ENCODE measurements around the gene VPS13C.

VPS13C gene

GRCh38 chr15:61935493-61935892 lies 124.8 kb downstream of the VPS13C start:
- no peak for DNase-seq (ENCODE audit: low read depth in 3 of 3)

DNA sequence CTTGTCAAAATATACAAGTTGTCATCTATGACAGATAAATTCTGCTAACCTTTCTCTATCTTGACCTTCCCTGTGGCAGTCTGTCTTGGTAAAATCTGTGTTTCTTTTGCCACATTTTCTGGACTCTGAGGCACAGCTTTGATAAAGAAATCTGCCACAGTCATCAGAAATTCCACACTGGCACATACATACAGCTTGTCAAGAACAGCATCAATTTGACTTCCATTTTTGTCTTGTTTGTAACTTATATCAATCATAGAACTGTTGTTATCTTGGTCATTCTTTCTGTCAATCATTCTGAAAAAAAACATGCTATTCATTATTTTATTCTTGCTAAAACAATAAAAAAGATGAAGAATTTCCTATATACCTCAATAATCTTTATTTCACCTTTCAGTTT lies 130.8 kb downstream of the VPS13C start:
- DNase-seq (ENCODE audit: low read depth in 3 of 3), result no peak

- no peak for DNase-seq (ENCODE audit: low read depth in 3 of 3)
Observed at GRCh38 chr15:61923173-61923572, 137.1 kb downstream of the VPS13C start.

- no peak for DNase-seq (ENCODE audit: low read depth in 3 of 3)
Observed at GRCh38 chr15:61921093-61921492, 139.2 kb downstream of the VPS13C start.

- no peak for DNase-seq (ENCODE audit: low read depth in 3 of 3)
Observed at GRCh38 chr15:61917457-61917856, 142.8 kb downstream of the VPS13C start.

GRCh38 chr15:61916104-61916503 lies 144.1 kb downstream of the VPS13C start:
- no peak for DNase-seq (ENCODE audit: low read depth in 3 of 3)

DNA sequence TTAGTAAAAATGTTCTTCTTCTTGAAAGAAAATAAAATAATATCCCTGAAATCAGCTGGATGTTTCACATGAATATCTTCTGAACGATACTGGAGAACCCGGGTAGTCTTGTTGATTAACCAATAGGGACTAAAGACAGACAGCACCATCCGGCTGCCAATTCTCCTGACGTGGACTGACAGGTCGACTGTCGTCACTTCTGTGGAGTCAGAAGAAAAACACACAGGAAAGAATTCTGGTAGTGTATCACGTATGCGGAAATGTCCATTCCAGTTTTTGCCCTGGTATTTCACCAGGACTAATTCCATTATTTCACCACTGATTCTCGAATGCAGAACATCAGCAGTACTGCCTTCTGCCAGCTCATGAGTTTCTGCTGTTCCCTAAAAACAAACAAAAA lies 144.6 kb downstream of the VPS13C start:
- DNase-seq (ENCODE audit: low read depth in 3 of 3), result no peak

DNA sequence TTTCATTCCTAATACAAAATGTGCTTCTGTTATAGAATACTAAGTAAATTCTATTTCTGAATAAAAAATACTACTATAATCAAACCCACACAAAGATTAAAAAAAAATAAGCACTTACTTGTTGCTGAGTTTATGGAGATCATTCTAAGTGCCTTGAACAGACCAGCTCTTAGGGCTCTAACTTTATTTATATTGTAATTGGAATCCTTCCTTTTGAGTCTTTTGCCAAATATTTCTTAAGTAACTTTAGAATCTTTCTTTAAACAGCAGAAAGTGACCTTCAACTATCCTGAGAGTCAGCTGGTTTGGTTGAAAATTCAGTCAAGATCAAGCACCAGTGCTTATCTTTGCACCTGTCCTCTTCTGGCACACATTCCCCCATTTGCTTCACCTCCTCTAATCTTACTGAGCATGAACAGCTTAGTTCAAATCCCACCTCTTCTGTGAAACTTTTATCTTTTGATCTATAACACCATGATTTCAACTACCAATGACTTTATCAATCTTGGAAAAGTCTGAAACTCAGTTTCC lies 149.3 kb downstream of the VPS13C start:
- no peak for DNase-seq (ENCODE audit: low read depth in 3 of 3)

- no peak for DNase-seq (ENCODE audit: low read depth in 3 of 3)
Observed at GRCh38 chr15:61908241-61908640, 152.0 kb downstream of the VPS13C start.

- DNase-seq (ENCODE audit: low read depth in 3 of 3), result no peak
Observed at GRCh38 chr15:61907753-61908086, 152.5 kb downstream of the VPS13C start.

- DNase-seq (ENCODE audit: low read depth in 3 of 3), result no peak
Observed at GRCh38 chr15:61906961-61907752, 153.1 kb downstream of the VPS13C start.

GRCh38 chr15:61893146-61893545 lies 167.1 kb downstream of the VPS13C start:
- no peak for DNase-seq (ENCODE audit: low read depth in 3 of 3)

DNA sequence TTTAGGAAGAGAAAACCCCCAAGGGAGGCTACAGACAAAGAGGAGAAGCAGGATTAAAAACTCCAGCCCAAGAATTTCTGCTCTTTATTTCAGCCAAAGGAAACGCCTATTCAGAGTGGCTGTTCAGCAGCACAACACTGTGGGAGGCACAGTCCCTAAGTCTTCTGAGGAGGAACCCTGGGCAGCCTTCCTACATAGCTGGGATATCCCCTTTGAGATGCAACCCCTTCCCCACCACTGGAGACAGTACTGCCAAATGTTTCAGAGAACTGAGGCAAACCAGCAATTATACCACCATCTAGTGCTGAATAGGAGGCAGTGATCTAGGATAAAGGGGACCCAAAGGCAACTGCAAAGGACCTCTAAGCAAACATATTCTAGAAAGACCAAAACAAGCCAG lies 168.1 kb downstream of the VPS13C start:
- no peak for DNase-seq (ENCODE audit: low read depth in 3 of 3)

DNA sequence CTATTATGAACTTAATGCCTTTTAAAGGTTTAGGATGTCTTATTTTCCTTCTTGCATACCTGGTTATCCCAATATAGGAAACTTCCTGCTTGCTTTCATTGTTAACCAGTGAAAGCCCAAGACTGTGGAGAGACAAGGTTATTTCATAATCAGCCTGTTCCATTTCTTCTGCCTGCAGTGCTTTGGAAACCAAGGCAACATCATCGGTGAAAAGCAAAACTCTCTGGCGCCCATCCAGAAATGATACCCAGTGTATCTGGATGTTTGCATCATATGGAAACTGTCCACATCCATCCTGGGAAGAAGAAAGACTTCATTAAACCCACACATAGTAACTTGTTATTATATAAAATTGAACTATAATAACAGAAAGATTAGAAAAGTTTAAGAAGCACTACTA lies 170.1 kb downstream of the VPS13C start:
- DNase-seq (ENCODE audit: low read depth in 3 of 3), result no peak

DNA sequence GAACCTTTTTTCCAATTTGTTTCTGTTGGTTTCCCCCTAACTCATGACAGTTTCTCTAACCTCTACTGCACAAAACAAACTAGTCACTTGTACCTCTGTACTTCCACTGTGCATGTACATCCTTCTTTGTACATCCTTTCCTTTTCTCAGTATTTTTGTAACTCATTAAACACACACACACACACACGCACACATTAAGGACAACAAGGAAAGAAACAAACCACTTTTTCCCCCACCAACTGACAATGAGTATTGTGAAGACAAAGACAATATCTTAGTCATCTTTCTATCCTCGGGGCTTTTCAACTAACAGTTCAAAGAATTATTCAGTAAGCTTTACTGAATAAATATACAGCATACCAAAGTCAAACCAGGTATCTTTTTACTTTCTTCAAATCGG lies 170.5 kb downstream of the VPS13C start:
- DNase-seq (ENCODE audit: low read depth in 3 of 3), result no peak

DNA sequence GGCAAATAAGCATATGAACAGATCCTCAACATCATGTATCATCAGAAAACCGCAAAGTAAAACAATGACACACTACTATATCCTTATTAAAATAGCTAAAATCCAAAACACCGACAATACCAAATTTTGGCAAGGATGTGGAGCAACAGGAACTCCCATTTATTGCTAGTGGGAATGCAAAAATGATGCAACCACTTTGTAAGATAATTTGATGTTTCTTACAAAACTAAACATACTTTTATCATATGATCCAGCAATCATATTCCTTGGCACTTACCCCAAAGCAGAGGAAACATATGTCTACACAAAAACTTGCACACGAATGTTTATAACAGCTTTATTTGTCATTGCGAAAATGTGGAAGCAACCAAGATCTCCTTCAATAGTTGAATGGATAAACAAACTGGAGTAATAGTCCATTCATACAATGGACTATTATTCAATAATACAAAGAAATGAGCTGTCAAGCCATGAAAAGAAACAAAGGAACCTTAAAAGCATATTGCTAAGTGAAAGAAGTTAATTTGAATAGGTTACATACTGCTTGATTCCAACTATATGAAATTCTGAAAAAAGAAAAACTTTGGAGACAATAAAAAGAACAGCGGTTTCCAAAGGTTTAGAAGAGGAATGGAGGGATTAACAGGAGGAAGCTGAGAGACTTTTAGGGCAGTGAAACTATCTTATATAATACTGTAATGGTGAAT lies 172.0 kb downstream of the VPS13C start:
- DNase-seq (ENCODE audit: low read depth in 3 of 3), result no peak

DNA sequence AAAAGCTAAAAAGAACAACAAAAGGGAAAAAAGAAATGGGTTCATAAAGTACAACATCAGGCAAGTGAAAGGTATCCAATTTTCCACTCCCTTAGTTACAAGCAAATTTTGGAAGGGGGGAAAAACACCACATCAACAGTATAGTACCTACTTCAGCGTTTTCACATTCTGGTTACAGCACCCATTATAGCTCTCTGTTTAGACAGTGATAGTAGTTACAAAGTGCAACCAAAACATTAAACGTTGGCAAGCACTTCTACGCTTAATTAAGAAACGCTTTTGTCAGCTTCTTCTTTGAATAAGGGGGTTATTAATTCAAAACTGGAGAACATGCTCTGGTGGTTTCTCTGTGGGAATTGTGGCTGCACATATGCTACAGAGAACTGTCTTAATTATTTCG lies 180.2 kb downstream of the VPS13C start:
- no peak for DNase-seq (ENCODE audit: low read depth in 3 of 3)

DNA sequence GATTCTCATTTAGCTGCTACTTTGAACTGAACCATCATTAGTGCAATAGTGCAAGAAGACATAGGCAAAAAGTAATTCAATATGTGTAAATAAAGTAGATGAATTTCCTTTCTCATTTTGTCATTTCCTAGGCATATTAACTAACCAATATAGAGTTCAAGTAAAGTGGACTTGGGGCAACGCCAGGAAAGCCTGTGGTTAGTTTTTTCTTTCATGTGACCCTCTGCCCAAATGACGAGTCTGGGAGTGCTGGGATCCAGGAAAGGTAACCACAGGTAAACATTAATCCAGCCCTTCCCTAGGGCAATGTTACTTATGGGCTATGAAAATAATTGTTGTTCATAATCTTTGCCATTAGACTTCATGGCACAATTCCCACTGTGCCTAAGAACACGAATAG lies 181.0 kb downstream of the VPS13C start:
- DNase-seq (ENCODE audit: low read depth in 3 of 3), result no peak

GRCh38 chr15:61871926-61872522 lies 188.2 kb downstream of the VPS13C start:
- no peak for DNase-seq (ENCODE audit: low read depth in 3 of 3)

DNA sequence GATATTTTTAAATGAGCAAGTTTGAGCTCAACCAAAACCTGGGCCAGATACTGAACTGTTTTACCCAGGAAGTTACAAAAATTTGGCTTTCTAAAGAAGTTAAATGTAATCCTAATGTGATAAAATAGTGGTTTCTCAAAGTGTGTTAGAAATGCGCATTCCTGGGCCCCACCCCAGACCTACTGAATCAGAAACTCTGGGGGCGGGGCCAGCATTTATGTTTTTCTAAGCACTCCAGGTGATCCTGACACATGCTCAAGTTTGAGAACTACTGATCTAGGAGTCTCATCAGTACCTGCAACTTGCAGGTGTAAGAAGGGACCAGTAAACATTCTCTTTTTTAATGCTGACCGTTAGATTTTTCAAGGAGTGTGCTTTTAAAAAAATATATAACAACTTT lies 190.6 kb downstream of the VPS13C start:
- DNase-seq (ENCODE audit: low read depth in 3 of 3), result no peak

DNA sequence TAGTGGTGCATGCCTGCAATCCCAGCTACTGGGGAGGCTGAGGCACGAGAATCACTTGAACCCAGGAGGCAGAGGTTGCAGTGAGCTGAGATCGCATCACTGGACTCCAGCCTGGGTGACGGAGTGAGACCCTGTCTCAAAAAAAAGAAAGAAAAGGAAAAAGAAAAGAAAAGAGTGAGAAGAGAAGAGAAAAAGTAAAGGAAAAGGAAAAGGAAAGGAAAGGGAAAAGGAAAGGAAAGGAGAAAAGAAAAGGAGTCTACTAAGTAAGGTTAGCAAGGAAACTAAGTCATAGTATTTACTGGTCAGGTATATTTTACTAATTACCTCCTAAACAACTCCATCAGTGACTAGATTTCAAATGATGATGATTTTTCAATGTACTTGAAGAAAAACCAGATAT lies 198.3 kb downstream of the VPS13C start:
- DNase-seq (ENCODE audit: low read depth in 3 of 3), result no peak

DNA sequence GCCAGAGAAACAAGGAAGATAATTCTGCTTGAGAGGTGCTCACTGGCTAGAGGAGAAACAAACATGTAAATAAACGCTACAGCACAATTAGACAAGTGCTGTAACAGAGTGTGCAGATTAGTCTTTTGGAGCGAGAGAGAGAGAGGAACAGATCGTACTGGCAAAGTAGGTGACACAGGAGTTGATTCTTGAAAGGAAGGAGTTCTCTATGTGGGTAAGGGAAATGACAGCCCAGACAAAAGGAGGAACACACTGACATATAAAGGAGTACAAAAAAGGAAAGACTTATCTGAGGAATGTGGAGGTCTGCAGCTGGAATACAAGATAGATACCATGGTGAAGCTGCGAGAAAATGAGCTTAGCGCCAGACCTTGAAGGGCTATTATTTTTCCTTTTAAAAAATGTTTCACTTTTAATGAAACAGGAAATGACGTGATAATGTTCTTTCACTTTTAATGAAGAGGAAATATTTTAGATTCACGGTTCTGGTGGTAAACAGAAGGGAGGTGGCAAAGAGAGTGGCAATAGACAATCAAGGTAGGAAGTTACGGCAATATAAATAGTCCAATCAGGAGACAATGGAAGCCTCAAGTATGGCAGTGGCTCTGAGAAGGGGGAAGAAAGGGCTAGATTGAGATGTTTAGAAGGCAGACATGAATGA lies 202.9 kb downstream of the VPS13C start:
- DNase-seq (ENCODE audit: low read depth in 3 of 3), result no peak

All from stimulated activated CD4-positive, alpha-beta T cell treated with anti-CD3 and anti-CD28 coated beads, TNF-alpha, amount 100 ng/mL, for 24 hours (primary cell).